Activated CD4-positive, CD25-positive, alpha-beta regulatory T cell treated with anti-CD3 and anti-CD28 coated beads, Interleukin-2, amount 50 U/mL, for 16 hours (primary cell): ENCODE results near the gene DCBLD2.

Experiments
- DNase-seq: peaks from one replicate; pipeline ENCODE4 v3.0.0-alpha.2; 2020; ENCODE audit warnings: low read depth, low spot score

The DCBLD2 gene

GRCh38 chr3:98901392-98902350 is at the start of gene DCBLD2:
Gene DCBLD2, minus strand, starts transcription at chr3:98901695. Its CDS starts 369 bp downstream, at chr3:98901326.
- DNase-seq = peak; percentile 73

GRCh38 chr3:98945666-98946065 is 44.2 kb upstream of the DCBLD2 start:
- no peak for DNase-seq

- DNase-seq = no peak
Measured at GRCh38 chr3:98945101-98945524, 43.6 kb upstream of the DCBLD2 start.

GRCh38 chr3:98930413-98930812 is 28.9 kb upstream of the DCBLD2 start:
- no peak for DNase-seq

- DNase-seq = no peak
Measured at GRCh38 chr3:98921957-98922356, 20.5 kb upstream of the DCBLD2 start.

- no peak for DNase-seq
Measured at GRCh38 chr3:98920166-98920565, 18.7 kb upstream of the DCBLD2 start.

- no peak for DNase-seq
Measured at GRCh38 chr3:98918586-98918985, 17.1 kb upstream of the DCBLD2 start.

- DNase-seq = no peak
Measured at GRCh38 chr3:98917608-98918007, 16.1 kb upstream of the DCBLD2 start.

- no peak for DNase-seq
Measured at GRCh38 chr3:98914210-98915080, 12.9 kb upstream of the DCBLD2 start.

GRCh38 chr3:98912448-98912847 is 11.0 kb upstream of the DCBLD2 start:
- no peak for DNase-seq

GRCh38 chr3:98906230-98906629 is 4.7 kb upstream of the DCBLD2 start:
- no peak for DNase-seq

- no peak for DNase-seq
Measured at GRCh38 chr3:98903705-98904481, 2.4 kb upstream of the DCBLD2 start.

- DNase-seq = no peak
Measured at GRCh38 chr3:98903099-98903498, 1.6 kb upstream of the DCBLD2 start.

GRCh38 chr3:98902351-98902740 is 851 bp upstream of the DCBLD2 start:
- DNase-seq = no peak

GRCh38 chr3:98901119-98901391 is 440 bp downstream of the DCBLD2 start:
- DNase-seq = no peak

GRCh38 chr3:98900265-98901118 is 1.0 kb downstream of the DCBLD2 start:
- DNase-seq = no peak

- DNase-seq = no peak
Measured at GRCh38 chr3:98897701-98898100, 3.8 kb downstream of the DCBLD2 start.

- no peak for DNase-seq
Measured at GRCh38 chr3:98894791-98895576, 6.5 kb downstream of the DCBLD2 start.

- DNase-seq = no peak
Measured at GRCh38 chr3:98893740-98894139, 7.8 kb downstream of the DCBLD2 start.

GRCh38 chr3:98892263-98892662 is 9.2 kb downstream of the DCBLD2 start:
- no peak for DNase-seq
